DMS114 treated with DMSO at 0.1 percent for 48 hours (cell line): Measurements from ENCODE around the gene ZFR2.
A peak's percentile ranks its signal among the peaks of the same experiment; 100 is the strongest.
"Not testable (repeated sequence)": the region's sequence is repeated elsewhere in the genome, so short reads cannot be mapped to it uniquely, and the experiment has no call there.

Experiments used
- DNase-seq: peaks from one replicate; lab custom pipeline; 2025; ENCODE audit not compliant: unreplicated experiment; lab: John Stamatoyannopoulos, UW

ZFR2 gene

DNA sequence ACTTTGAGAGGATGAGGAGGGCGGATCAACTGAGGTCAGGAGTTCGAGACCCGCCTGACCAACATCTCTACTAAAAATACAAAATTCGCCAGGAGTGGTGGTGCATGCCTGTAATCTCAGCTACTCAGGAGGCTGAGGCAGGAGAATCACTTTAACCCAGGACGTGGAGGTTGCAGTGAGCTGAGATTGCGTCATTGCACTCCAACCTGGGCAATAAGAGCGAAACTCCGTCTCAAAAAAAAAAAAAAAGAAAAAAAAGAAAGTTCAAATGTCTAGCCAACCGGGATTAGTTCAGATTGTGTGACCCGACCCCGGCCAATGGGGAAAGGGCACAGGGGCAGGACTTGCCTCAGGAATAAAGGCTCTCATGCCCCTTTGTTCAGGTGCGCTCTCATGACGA is 5.9 kb upstream of the ZFR2 start:
- not testable (repeated sequence) for DNase-seq

DNA sequence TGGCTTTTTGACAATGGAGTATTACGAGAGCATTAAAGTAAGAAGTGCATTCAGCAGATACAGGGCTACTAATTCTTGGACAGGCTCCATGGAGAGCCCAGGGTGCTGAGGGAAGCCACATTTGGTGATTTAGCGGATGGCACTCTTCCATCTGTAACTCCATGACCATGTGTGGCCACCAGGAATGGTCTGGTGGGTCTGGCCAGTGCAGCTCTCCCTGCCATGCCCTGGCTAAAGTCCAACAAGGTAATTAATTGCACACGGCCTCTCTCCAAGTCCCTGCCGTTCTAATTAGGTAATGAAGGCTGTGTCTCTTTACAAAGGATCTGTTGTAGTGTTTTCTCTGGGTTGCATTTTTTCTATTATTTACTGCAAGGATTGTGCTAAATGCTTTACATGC is 4.3 kb upstream of the ZFR2 start:
- no peak for DNase-seq

DNA sequence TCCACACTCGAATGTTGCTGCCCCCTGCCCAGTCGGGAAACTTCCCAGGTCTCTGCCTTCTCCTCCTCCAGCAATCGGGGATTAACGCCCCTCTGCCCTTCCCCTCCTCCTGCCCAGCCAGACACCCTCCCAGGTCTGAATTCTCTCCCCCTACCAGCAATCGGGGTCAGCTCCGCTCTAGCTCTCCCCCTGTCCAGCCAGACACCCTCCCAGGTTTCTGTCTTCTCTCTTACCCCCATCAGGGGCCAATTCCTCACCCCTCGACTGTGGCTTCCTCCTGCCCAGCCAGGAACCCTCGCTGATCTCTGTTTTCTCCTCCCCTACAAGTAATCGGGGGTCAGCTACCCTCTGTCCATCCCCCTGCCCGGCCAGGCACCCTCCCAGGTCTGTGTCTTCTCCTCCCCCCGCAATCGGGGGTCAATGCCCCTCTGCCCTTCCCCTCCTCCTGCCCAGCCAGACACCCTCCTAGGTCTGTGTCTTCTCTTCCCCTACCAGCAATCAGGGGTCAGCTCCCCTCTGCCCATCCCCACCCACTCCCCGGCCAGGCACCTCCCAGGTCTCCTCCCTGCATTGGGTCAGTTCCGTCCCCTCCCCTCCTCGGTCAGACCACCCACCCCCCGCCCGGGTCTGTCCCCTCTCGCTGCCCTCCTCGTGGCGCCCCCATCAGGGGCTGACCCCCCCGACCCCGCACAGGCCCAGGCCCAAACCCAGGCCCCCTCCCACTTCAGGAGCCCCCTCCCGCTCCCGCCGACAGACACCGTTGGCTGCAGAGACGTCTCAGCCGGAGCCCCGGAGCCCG is 668 bp downstream of the ZFR2 start:
- DNase-seq: no peak

DNA sequence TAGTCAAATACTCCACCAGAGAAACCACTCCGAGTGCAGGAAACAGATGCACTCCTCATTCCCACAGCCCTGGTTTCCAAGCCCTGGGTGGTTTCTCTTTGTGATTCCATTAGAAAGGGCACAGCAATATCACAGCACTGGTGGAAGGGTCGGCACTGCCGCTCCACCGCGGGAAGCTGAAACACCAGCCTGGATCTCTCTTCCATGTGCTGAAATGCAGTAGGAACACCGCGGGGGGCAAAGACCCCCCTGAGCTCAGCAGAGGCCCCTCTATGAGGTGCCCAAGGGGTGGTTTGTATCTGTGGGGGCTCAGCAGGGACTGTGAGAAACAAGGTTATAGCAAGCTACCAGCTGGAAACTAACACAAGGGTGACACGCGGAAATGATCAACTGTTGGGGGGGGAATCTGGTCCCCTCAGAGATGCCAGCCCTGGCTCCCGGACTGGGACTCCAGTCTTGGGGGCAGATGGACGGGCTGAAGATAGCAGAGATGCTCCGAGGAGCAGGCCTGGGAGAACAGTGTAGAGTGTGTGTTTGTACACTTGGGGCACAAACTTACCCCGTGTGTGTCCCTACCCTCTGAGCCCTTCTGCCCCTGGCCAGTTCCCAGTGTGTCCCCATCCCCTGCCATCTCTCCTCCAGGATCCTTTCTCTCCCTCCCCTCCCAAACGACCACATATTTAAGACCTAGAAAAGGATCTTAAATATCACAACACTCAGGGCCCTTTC is 1.8 kb downstream of the ZFR2 start:
- no peak for DNase-seq

DNA sequence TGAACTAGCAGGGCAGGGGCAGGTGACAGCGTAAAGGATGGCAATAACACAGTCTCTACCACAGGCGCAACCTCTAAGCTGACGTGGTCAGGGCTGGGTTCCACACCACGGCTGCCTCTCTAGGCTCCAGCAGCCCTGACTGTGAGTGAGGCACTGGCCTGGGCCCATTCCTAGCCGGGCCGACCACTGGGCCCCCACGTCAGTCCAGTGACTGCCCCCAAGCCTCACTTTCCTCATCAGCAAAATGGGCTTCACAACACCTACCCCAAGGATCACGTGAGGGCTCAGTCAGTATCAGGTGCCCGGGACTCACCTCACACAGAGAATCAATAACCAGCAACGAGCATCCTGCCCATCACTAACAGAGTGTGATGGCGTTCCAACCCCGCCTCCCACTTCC is 5.2 kb downstream of the ZFR2 start:
- DNase-seq: no peak

DNA sequence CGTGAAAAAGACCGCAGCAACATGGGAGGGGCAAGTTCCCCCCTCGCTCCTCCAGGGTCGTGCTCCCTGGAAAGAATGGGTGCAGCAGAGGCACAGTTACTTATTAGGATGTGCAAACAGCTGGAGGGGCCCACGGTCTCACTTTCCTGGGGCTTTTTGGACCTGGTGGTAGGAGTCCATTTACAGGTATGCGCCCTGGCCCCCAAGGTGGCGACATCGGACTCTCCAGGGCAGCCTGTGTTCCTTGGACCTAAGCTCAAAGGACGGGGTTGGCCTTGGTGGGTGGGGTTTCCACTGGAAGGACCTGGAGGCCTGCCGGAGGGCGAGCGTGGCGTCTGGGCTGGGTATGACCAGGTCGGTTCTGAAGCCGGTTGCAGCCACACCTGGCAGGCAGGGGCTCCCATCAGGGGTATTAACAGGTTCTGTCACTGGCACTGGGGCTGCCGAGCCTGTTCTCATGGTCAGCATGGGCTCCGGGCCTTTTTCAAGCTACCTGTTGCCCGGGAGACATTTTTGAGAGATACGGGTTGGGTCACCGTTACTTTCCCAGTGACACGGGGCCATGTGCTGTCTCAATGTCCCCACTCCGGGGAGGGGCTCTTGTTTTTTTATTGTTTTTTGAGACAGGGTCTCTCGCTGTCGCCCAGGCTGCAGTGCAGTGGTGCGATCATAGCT is 5.9 kb downstream of the ZFR2 start:
- DNase-seq: no peak

DNA sequence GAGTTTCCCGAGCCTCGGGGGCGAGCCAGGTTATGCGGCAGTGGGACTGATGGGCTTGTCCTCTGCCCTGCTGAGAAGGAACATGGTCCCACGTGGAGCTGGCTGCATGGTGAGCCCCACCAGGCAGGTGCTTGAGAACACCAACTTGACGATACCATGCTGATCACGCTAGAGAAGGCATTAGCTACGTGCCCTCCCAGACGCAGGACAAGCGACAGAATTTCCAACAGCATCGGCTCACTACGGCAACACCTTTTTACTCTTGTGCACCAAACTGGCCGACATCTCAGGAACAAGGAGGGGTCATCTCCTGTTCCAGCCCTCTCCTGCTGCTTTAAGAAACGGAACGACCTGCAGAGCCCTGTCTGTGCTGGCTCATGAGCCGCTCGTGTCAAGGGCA is 8.3 kb downstream of the ZFR2 start:
- DNase-seq: no peak

DNA sequence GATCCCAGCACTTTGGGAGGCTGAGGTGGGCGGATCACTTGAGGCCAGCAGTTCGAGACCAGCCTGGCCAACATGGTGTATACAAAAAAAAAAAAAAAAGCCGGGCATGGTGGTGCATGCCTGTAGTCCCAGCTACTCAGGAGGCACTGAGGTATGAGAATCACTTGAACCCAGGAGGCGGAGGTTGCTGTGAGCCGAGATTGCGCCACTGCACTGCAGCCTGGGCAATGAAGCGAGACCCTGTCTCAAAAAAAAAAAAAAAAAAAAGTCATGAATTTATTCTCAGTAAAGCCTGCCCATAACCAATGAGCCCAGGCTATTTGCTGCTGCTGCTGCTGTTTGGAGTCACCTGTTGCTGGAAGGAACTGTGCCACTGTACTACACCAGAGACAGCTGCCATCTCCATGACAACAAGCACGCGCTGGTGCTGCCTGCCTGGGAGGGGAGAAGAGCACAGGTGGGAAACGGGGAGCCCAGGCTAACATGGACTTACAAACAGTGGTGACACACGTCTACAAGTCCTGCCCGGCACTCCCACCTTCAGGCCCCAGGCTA is 11.3 kb downstream of the ZFR2 start:
- no peak for DNase-seq

DNA sequence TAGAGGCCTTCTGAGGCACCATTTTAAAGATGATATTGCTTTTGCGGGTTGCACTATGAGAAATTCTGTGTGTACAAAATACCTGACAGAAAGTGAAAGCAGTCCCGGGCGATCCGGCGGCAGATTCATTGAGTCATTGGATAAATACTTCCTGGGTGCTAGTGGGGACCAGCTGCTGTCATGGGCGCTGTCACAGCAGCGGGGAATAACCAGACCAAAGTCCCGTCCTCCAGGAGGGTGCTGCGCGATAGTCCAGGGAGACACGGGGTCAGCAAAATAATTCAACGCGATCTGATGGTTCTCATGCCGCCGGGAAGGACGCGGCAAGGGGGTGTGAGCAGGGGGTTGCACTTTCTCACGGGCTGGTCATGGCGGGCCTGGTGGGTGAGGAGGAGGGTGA is 13.5 kb downstream of the ZFR2 start:
- DNase-seq: no peak

DNA sequence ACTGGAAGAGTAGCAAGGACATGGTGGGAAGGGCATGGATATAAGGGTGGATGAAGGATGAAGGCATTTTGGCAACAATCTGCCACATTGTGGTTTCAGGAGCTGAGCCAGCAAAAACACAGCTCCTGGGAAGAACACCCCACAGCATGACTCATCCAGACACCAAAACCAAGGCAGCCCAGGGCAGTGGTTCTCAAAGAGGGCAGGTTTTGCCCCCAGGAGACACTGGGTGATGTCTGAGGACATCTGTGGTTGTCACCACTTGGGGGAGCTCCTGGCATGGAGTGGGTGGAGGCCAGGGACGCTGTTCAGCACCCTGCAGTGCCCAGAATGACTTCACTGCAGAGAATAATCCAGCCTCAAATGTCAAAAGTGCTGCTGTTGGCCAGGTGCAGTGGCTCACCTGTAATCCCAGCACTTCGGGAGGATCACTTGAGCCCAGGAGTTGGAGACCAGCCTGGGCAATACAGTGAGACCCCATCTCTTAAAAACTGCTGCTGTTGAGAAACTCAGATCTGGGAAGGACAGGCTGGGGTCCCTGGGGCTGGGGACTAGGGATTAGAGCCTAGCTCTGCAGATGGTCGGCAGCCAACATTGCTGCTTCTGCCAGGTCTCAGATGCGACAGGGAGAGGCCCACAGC is 16.1 kb downstream of the ZFR2 start:
- no peak for DNase-seq

DNA sequence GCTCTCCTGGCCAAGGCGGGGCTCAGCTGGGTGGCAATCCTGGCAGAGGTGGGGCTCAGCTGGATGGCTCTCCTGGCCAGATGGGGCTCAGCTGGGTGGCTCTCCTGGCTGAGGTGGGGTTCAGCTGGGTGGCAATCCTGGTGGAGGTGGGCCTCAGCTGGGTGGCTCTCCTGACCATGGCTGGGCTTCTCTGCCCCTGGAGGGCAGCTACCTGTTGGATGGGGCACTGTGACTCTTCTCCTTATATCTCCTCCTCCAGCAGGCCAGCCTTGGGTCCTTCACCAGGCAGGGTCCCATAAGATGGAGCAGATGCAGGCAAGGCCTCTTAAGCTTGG is 16.7 kb downstream of the ZFR2 start:
- DNase-seq: no peak

DNA sequence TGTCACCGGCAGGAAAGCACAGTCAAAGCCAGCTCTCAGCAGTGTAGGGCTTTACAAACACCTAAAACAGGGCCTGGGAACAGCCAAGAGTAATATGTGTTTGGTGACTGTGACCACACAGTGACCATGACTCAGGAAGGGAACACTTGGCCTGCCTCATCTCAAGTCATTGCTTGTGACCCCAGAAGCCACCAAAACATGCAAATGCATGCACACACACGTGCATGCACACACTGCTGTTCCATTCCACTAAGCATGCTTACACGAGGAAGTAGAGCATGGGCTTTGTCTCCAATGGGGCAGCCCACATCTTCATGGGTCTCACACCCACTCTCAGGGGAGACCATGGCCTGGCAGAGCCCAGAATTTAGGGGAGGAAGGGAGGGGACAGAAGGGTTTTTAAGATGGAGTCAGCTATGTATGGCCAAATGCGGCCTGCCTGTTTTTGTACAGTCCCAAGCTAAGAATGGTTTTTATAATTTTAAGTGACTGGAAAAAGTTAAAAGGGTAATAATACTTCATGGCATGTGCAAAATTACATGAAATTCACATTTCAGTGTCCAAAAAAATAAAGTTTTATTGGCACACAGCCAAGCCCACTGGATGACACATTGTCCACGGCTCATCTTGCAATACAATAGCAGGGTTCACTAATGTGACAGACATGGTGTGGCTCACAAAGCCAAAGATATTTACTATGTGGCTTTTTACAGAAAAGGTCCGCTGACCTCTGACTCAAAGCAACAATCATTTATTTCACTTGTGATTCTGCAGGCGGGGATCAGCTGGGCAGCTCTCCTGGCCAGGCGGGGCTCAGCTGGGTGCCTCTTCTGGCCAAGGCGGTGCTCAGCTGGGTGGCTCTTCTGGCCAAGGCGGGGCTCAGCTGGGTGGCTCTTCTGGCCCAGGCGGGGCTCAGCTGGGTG is 17.3 kb downstream of the ZFR2 start:
- DNase-seq: no peak

DNA sequence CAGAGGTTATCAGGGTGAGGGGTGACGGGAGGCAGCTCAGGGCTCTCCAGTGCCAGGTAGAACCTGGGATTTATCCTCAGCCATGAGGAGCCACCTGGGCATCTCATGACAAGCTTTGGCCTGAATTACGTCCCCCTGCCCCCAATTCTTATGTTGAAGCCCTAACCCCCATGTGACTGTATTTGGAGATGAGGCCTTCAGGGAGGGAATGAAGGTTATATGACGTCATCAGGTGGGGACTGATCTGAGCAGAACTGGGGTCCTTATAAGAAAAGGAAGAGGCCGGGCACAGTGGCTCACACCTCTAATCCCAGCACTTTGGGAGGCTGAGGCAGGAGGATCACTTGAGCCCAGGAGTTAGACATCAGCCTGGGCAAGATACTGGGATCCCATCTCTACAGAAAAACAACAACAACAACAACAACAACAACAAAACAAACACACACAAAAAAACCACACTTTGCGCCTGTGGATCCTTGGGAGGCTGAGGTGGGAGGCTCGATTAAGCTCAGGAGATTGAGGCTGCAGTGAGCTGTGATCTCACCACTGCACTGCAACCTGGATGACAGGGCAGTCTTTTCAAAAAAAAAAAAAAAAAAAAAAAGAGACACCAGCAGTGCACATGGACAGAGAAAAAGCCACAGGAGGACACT is 18.4 kb downstream of the ZFR2 start:
- no peak for DNase-seq

DNA sequence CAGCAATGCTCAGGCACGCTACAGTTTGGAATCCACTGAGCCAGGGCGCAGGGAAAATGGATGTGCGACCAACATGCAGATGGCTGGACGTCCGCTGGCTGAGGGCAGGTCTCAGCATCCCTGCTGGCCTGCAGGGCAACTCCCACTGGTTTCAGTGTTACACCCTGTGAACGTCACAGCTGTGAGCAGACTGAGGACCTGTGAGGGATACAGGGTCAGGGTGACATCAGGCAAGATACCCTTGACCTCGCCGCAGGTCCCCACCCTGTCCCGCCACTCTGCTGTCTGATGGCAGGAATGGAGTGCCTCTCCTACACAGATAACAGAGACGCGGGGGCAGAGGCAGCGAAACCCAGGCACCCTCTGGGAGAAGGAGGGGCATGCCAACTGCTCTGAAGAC is 19.1 kb downstream of the ZFR2 start:
- DNase-seq: no peak

DNA sequence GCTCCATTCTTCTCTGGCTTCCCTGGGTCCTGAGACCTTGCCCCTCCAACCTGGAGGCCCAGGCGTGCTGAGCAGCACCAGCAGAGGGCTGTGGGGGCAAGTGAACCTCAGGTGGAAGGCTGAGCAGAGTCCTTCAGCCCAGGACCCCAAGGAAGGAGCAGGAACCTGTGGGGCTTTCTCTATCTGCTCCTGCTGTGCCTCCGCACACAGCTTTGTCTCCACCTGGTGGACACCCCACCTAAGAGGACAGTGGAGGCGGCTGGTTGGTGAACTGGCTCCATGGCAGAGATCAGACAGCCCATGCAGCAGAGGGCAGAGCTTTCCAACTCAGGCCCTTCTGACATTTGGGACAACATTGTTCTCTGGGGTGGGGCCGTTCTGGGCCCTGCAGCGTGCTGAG is 19.7 kb downstream of the ZFR2 start:
- DNase-seq: peak; percentile 15

DNA sequence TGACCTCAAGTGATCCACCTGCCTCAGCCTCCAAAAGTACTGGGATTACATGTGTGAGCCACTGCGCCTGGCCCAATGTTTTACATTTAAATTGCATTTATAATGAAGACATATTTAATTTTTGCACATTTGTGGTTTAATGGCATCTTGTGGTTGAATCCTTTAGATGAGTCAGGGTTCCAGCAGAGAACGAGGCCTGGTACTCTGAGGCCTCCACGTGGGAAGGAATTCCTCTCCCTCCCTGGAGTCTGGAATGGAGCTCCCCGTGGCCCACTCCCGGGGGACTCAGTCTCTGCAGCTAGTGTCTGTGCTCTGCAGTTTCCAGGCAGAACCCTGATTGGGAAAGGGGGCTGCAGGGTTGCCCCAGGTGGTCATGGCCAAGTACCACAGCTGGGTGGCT is 24.2 kb downstream of the ZFR2 start:
- no peak for DNase-seq

DNA sequence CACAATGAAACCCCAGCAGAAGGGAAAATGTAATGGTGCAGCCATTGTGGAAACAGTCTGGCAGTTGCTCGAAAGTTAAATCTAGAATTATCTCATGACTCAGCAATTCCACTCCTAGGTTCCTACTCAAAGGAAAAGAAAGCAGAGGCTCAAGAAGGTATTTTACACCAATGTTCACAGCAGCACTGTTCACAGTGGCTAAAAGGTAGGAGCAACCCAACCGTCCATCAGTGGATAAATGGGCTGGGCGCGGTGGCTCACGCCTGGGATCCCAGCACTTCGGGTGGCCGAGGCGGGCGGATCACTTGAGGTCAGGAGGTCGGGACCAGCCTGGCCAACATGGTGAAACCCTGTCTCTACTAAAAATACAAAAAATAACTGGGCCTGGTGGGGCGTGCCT is 25.9 kb downstream of the ZFR2 start:
- DNase-seq: no peak

DNA sequence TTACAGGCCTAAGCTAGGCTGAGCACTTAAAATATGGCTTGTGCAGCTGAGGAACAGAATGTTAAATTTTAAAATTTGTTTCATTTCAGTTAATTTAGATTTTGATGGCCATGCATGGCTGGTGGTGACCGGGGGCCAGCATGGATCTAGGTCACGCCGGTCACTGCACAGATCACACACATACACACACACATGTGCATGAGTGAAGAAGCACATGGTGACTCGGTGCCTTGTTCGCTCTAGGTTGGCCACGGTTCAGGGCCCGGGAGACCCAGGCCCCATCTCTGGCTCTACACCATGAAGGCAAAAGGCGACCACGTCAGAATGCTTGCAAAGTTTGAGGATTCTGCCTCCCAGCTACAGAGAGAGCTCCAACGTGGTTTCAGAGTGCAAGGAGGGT is 28.0 kb downstream of the ZFR2 start:
- DNase-seq: no peak

DNA sequence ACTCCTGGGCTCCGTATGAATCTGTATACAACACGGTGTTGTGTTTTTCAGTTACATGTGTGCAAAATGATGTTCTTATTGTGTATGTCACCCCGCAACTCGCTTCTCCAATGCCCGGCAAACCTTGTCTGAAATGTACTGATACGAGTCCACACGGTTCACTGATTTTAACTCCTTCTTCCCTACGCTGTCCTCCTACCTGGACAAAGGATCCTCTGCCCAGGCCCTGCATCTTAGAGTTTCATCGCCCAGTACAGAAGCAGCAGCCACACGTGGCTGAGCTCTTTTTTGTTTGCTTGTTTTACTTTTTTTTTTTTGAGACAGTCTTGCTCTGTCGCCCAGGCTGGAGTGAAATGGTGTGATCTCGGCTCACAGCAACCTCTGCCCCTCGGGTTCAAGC is 28.9 kb downstream of the ZFR2 start:
- no peak for DNase-seq

DNA sequence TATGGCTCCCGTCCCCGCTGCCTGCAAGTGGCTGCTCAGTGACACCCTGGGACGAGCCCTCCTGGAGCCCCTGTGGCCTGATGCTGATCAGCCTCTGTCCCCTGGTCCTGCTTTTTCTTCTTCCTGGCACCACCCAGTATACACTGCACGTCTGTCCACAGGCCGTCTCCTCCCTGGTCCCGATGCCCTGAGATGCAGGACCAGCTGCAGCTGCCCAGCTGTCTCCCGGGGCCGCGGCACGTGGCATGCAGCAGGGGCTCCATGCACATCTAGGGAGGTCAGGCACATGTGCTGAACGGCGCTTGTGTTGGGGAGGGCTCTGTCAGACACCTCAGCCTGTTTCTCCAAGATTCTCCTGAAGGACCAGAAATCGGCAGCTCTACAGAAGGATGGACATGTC is 30.2 kb downstream of the ZFR2 start:
- no peak for DNase-seq
